ENCODE results near the gene METTL25B.

Gene METTL25B

DNA sequence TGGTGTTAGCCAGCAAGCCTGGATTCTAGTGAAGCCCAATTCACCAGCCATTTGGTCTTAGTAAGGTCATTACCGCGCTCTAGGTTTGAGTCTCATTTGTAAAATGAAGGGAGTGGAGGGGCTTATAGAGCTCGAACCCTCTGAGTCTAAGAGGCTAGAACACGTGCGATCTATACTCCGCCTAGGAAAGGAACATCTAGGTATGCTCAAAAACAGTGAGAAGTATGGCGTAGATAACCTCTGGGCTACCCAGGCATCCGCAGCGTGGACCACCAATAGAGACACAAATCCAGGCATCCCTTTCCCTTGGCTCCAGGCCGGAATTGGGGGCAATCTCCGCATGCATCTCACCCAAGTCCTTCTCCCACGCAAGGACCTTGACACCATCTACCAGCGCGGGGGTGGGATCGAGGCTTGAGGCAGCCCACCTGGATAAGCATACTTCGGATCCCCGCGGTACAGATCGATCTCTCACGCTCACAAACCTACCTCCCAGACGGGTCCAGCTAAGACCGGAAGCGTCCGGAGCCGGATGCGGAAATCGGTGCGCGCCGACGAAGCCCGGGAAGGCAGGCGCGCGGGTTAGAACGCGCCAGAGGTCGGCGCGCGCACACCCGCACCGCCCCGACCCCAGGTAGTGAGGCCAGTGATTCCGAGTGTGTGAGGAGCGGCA, at the start of gene METTL25B:
Gene METTL25B, plus strand, starts transcription at position 544 of the 673 bp plus-strand sequence. CDS start 636 bp downstream, outside the sequence.
- no peak within 1 kb of the TSS for H3K27ac Mint-ChIP-seq
- no peak within 1 kb of the TSS for H3K4me3 Mint-ChIP-seq
- H3K27me3 Mint-ChIP-seq = no peaks in the 10 kb centered on the region
- peaks cover 33% of the 10 kb centered on the region for H3K36me3 Mint-ChIP-seq (ENCODE audit: low read depth)
- H3K9me3 Mint-ChIP-seq = no peaks in the 10 kb centered on the region
- peaks cover 37% of the 10 kb centered on the region for H3K4me1 Mint-ChIP-seq (ENCODE audit: low read depth)

DNA sequence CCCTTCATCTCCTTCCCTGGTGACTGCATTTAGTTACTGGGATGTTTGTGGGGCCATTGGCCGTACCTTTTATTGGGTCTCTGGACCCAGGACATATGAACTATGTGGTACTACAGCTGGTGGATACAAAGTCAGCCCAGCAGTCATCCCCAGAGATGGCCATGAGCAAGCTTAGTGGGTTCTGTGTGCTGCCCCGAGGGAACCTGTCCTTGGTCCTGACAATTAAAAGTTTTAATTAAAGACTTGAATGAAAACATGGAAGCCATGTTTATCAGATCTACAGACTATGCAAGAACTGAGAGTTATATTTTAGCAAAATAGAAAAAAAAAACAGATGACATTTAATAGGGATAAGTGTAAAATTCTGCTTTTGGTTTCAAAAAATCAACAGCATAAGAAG, 48.2 kb upstream of the METTL25B start:
- no peak overlapping the region for H3K4me3 Mint-ChIP-seq
- H3K9me3 Mint-ChIP-seq = no peaks in the 10 kb centered on the region
- H3K27ac Mint-ChIP-seq = no peak overlapping the region
- H3K36me3 Mint-ChIP-seq (ENCODE audit: low read depth) = no peaks in the 10 kb centered on the region
- H3K27me3 Mint-ChIP-seq = peaks cover 57% of the 10 kb centered on the region
- H3K4me1 Mint-ChIP-seq (ENCODE audit: low read depth) = peaks cover 31% of the 10 kb centered on the region

DNA sequence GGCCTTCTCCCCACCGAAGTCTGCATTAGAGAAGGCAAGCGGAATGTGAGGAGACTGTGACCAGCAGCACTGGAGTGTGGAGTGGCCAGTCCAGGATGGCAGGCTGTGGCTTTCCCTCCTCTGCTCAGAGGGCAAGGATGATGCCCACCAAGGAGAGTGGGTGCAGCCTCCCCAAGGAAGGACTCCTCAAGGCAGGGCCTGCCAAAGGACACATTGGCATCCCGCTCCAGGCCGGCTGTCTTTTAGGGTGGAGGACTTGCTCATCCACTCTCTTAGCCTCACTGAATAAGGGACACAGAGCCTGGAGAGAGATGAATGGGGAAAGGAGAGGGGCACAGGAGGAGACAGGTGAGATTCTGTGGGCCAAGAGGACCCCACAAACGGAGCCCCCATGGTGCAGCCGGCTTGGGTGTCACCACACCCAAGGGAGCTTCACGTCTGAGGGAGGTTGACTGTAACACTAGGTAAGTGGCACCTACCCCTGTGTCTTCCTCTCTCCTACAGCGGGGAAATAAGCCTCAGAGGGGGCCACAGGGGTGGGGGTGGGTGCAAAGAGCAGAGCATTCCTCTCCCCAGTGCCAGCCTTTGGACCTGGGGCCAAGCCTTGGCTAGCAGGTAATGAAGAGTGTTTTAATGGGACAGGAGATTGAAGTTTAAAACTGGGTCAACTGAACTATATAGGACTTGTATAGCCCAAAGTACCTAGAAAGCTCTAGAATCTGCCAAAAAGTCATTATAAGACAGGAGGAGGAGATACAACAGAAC, 46.9 kb upstream of the METTL25B start:
- Mint-ChIP-seq H3K4me1 (ENCODE audit: low read depth) (peaks cover 31% of the 10 kb centered on the region), H3K36me3 (ENCODE audit: low read depth) (no peaks in the 10 kb centered on the region), H3K9me3 (no peaks in the 10 kb centered on the region), H3K27ac (no peak overlapping the region), H3K27me3 (peaks cover 47% of the 10 kb centered on the region), H3K4me3 (no peak overlapping the region)

DNA sequence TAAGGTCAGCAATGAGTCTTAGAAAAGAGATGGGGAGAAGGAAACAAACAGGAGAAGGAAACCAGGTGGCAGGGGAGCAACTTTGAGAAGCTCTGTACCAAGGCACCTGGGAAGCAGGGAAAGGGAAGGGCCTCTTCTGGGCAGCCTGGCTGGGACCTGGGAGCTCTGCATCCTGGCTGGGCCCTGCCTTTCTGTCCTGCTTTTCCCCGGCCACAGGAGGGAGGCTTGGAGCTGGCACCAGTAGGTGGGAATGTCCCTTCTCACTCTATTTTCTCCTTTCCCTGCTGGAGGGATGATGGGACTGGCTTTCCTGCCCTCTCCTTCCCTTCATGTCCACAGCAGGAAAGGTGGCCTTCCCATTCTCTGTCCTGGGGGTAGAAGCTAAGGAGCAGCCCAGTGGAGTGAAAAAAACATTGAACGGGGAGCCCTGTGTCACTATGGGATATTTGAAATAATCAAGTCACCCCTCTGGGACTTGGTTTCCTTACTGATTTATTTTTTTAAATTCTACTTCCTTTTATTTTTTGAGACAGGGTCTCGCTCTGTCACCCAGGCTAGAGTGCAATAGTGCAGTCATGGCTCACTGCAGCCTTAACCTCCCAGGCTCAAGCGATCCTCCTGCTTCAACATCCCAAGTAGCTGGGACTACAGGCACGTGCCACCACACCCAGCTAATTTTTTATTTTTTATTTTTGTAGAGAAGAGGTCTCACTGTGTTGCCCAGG, 45.9 kb upstream of the METTL25B start:
- no peaks in the 10 kb centered on the region for H3K9me3 Mint-ChIP-seq
- H3K4me1 Mint-ChIP-seq (ENCODE audit: low read depth) = peaks cover 31% of the 10 kb centered on the region
- no peaks in the 10 kb centered on the region for H3K36me3 Mint-ChIP-seq (ENCODE audit: low read depth)
- H3K27me3 Mint-ChIP-seq = peaks cover 42% of the 10 kb centered on the region
- no peak overlapping the region for H3K27ac Mint-ChIP-seq
- no peak overlapping the region for H3K4me3 Mint-ChIP-seq

DNA sequence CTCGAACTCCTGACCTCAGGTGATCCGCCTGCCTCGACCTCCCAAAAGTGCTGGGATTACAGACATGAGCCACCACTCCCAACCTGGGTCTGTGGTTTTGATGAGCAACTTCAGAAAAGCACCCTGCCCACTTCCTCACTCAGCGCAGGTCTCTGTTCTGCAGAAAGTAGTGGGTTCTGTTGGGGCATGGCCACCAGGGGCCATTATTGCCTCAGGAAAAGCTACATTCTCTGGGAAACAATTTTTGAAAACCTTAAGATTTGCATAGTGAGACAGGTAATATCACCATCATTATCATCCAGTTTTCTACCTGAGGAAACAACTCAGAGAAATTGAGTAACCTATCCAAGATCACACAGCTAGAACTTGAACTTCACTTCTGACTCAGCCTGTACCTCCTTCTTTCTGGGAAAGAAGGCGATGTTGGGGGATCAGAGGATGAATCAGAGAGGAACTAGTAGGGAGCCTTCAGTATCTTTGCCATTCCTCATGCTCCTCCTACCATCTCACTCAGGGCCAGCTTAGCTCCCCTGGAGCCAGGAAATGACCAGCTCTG, 44.0 kb upstream of the METTL25B start:
- H3K36me3 Mint-ChIP-seq (ENCODE audit: low read depth) = no peaks in the 10 kb centered on the region
- H3K4me3 Mint-ChIP-seq = no peak overlapping the region
- H3K4me1 Mint-ChIP-seq (ENCODE audit: low read depth) = peaks cover 19% of the 10 kb centered on the region
- peaks cover 35% of the 10 kb centered on the region for H3K27me3 Mint-ChIP-seq
- H3K27ac Mint-ChIP-seq = no peak overlapping the region
- H3K9me3 Mint-ChIP-seq = no peaks in the 10 kb centered on the region

DNA sequence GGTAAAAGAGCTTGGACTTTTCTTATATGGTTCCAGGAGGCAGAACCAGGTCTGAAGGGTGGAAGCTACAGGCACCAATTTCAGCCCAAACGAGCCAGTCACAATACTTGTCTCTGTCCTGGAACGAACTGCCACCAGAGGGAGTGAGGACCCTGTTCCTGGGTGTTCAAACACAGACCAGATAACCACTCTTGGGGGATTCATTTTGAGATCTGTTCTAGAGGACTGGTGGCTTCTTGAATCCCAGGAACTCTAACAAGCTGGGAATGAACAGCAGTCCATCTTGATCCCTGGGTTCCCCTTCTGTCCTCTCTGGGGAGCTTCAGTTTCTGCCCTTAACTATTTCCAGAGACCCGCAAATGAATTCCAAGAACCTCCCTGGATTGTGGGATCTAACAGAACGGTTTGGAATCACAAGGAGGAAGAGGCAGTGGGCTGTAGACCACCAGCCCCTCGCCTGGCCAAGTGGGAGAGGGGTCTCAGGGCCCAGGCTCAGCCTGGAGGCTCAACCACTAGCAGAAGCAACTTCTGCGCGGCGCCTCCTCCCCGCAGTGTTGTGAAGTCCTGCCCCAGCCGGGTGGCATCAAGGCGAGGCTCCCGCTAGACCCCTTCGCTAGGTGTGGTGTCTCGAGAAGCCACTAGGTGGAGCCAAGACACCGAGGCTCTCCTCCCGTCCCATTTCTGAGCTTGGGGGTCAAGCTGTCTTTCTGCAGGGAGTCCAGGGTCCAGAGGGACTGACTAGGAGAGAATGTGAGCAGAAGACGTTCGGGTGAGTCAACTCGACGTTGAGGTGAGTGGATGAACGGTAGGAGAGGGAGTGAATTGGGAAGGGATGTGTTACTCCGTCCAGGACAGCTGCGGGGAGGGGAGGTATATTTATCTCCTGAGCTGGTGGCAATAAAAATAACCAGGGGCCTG, 39.0 kb upstream of the METTL25B start:
- H3K36me3 Mint-ChIP-seq (ENCODE audit: low read depth) = no peaks in the 10 kb centered on the region
- no peak overlapping the region for H3K4me3 Mint-ChIP-seq
- H3K9me3 Mint-ChIP-seq = no peaks in the 10 kb centered on the region
- H3K4me1 Mint-ChIP-seq (ENCODE audit: low read depth) = peaks cover 23% of the 10 kb centered on the region
- peaks cover 55% of the 10 kb centered on the region for H3K27me3 Mint-ChIP-seq
- no peak overlapping the region for H3K27ac Mint-ChIP-seq

DNA sequence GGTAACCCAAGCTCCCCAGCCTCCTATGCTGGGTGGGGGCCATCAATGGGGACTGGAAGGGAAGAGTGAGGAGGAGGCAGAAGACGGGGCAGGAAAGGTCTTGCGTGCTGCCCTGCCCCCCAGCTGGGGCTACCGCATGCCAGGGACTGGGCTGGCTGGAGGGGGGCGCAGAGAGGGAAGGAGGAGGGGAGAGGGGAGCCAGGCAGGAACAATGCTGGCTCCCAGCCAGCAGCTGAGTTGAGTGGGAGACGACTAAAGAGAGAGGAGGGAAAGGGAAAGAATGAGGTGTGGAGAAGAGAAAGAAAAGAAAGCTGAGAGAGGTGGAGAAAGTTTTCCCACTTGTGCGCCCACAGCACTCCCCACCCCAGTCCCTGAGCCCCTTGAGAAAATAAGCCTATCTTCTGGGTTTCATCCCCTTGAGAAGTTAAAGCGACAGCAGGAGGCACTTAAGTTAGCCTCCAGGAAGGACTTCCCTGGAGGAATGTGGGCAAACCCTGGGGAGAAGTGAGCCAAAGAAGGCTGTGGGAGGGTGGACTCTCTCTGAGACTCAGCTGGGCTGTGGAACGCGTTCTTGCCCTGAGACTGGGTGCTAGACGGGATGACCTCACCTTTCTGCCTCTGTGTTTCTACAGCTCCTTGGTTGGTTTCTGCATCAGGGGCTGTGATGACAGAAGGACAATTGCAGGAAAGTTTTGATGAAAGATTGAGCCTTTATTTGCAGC, 38.2 kb upstream of the METTL25B start:
- Mint-ChIP-seq H3K36me3 (ENCODE audit: low read depth) (no peaks in the 10 kb centered on the region), H3K27me3 (peaks cover 56% of the 10 kb centered on the region), H3K4me3 (no peak overlapping the region), H3K4me1 (ENCODE audit: low read depth) (peaks cover 17% of the 10 kb centered on the region), H3K9me3 (no peaks in the 10 kb centered on the region), H3K27ac (no peak overlapping the region)

DNA sequence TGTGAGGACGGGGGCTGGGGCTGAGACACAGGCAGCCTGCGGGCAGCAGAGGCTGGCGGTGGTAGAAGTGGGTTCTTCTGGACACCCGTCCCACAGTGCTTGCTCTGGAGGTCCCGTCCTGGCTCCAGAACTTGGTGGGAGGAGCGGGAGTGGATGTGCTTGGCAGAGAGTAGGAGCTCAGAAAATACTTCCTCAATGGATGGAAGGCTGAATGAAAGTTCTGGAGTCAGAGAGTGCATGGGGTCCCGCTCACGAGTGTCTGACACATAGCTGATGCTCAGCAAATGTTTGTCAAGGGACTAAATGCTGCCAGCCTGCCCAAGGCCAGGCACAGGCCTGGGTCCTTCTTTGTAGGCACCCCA, 37.6 kb upstream of the METTL25B start:
- Mint-ChIP-seq H3K27ac (no peak overlapping the region), H3K4me3 (no peak overlapping the region), H3K4me1 (ENCODE audit: low read depth) (peaks cover 17% of the 10 kb centered on the region), H3K27me3 (peaks cover 56% of the 10 kb centered on the region), H3K36me3 (ENCODE audit: low read depth) (no peaks in the 10 kb centered on the region), H3K9me3 (no peaks in the 10 kb centered on the region)

DNA sequence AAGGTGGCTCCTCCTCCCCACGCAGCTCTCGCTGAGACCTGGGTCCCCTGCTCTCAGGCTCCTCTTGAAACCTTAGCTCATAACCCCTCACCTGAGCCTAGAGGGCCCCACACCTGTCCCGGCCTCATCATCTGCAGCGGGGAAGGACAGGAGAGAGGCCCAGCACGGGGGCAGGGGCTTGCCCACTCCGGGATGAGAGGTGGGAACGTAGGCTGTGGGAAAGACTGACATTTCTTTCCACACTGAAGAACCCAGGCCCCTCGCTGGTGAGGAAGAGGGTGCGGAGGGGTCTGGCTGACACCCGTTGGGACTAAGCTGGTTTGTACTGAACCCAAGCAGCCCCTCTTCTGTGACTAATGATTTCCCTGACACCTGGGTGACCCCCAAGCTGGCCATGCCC, 37.1 kb upstream of the METTL25B start:
- H3K4me1 Mint-ChIP-seq (ENCODE audit: low read depth) = peaks cover 17% of the 10 kb centered on the region
- H3K27ac Mint-ChIP-seq = no peak overlapping the region

DNA sequence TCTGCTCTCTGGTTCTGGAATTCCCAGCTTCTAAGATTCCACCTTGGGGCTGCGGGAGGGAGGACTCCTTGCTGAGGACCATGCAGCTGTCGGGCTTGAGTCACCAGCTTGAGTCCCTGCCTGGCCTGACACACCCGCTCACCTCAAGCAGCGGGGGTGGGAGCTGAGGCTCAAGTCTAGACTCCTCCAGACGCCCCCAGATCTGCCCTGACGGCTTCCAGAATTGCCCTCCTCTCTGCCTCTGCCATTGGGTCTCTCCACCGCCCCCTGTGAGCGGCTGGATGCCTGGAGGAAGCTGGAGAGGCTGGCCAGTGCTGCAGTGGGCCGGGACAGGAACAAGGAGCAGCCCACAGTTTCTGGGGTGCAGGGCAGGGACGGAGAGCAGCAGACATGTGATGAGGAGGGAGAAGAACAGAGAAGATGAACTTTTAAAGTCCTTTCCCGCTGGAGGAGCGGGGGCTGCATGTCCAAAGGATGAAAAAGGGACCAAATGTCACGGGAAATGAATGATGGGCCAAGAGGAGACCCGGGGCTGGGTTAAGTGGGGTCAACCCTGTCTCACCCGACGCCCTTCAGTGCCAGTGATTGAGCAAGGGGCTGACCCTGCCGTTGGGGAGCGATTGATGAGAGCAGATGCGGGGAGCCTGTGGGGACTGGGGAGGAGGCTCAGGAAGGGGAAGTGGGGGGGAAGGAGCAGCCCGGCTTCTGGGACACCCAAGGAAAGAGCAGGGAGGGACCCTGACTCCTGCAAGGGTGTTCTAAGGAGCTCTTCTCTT, 36.4 kb upstream of the METTL25B start:
- H3K27ac Mint-ChIP-seq = no peak overlapping the region
- no peak overlapping the region for H3K4me3 Mint-ChIP-seq
- H3K4me1 Mint-ChIP-seq (ENCODE audit: low read depth) = peaks cover 17% of the 10 kb centered on the region
- H3K36me3 Mint-ChIP-seq (ENCODE audit: low read depth) = no peaks in the 10 kb centered on the region
- no peaks in the 10 kb centered on the region for H3K9me3 Mint-ChIP-seq
- H3K27me3 Mint-ChIP-seq = peaks cover 61% of the 10 kb centered on the region

More for the DNA sequence above, 37.1 kb upstream of the METTL25B start:
- Mint-ChIP-seq H3K27me3 (peaks cover 56% of the 10 kb centered on the region), H3K4me3 (no peak overlapping the region), H3K36me3 (ENCODE audit: low read depth) (no peaks in the 10 kb centered on the region), H3K9me3 (no peaks in the 10 kb centered on the region)

DNA sequence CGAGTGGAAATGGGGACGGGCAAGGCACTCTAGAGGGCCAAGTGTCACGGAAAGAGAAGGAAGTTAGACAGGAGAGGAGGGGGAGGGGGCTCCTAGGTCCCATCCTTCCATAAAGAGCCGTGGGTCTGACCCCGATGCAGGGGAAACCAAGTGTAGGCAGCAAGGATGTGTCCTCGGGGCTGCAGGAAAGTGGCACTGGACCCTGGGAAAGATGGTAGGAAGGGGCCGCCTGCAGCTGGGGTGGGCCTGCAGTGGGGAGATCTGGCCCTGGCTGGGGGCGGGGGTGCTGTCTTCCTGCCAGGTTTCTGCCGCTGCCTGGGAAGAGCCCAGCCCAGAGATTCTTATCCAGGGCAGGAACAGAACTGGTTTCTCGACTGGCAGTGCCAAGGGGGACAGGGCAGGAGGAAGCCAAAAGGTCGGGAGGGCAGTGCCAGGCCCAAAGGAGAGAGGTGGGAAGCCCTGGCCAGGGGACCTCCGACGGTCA, 35.8 kb upstream of the METTL25B start:
- Mint-ChIP-seq H3K27ac (no peak overlapping the region), H3K36me3 (ENCODE audit: low read depth) (no peaks in the 10 kb centered on the region), H3K27me3 (peaks cover 66% of the 10 kb centered on the region), H3K4me3 (no peak overlapping the region), H3K4me1 (ENCODE audit: low read depth) (peaks cover 17% of the 10 kb centered on the region), H3K9me3 (no peaks in the 10 kb centered on the region)

DNA sequence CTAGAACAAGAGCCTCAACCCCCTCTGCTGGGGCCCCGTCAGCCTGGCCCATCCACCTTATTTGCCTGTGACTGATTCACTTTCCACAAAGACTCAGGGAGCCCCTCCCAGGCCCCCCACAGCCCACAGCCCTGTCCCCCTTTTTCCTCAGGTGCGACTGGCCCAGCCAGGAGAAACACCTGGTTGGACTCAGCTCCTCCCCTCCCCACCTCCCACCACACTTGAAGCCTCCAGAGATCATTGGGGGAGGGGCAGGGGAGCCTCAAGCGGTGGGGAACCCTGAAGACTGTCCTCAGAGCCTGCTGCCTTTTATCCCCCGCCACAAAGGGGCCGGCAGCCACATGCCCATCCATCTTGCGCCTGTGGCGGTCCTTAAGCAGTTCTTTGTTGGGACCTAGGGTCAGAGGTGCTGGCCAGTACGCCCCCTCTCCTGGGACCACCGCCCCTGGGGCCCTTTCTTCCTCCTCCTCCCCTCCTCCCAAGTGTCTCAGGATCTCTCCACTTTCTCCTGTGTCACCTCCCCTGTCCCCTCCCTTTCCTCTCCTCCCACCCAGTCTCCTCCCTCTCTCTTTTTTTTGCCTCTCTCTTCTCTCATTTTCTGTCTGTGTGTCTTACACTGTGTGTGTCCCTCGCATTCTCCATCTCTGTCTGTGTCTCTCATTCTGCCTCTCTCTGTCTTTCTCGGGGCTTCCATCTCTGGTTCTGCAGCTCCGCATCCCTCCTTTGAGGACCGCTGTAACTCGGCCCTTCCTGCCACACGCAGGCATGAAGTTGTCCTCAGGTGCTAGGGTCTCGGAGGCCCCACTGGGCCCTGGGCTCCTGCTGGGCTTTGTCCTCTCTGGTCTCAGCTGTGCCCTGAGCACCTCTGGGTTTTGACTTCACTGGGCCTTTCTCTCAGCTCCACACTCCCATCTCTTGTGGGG, 35.1 kb upstream of the METTL25B start:
- Mint-ChIP-seq H3K36me3 (ENCODE audit: low read depth) (no peaks in the 10 kb centered on the region), H3K27ac (no peak overlapping the region), H3K9me3 (no peaks in the 10 kb centered on the region), H3K4me1 (ENCODE audit: low read depth) (peaks cover 17% of the 10 kb centered on the region), H3K27me3 (peaks cover 65% of the 10 kb centered on the region), H3K4me3 (no peak overlapping the region)

Measured in stimulated activated naive CD8-positive, alpha-beta T cell treated with anti-CD3 and anti-CD28 coated beads, Interleukin-15, Interleukin-2, amounts not matched to agents 100 ng/mL and 50 ng/mL, for 24 hours (primary cell).